ENCODE results near the gene NPSR1. TPM values are rescaled to one million over a fixed set of nuclear protein-coding genes. Genes with fewer than 3 reads are reported as not detected.
A peak's percentile ranks its signal among the peaks of the same experiment; 100 is the strongest.
"Not testable (repeated sequence)": the region's sequence is repeated elsewhere in the genome, so short reads cannot be mapped to it uniquely, and the experiment has no call there.

NPSR1 gene
- total and polyA plus RNA-seq, 8 donors: not detected

DNA sequence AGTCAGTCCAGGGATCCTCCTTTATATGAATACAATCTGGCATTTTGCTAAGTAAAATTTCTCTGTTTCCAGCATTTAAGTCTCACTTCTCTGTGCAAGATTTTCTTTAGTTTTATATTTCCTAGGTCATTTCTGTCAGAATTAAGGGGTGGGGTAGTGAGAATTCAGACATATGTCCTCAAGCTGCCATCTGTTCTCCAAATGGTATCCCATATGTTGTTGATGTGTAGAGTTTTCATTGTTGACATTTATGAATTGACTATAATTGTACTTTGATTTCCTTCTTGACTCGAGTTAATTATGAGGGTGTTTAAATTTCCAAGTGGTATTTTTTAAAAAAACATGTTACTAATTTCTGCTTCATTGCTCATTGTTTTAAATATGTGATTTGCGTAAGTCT lies 148.8 kb downstream of the NPSR1 start:
- no peak for FAIRE-seq
- H3K27me3 ChIP-seq: no peaks in the 10 kb centered on the region
- 58 to 61% methylated on average over 2 of the region's 2 CpGs for WGBS, 2 donors
- H3K27ac ChIP-seq: no peak overlapping the region
- H3K9me3 ChIP-seq: no peaks in the 10 kb centered on the region
- intact Hi-C loops (cut with DNase I): no loop called here
- no peaks in the 10 kb centered on the region for H3K4me1 ChIP-seq
- DNase-seq: no peak
- ATAC-seq: no peak
- H3K36me3 ChIP-seq: no peaks in the 10 kb centered on the region
- H3K4me3 ChIP-seq: no peak overlapping the region
- TF ChIP-seq, protein P1, sequence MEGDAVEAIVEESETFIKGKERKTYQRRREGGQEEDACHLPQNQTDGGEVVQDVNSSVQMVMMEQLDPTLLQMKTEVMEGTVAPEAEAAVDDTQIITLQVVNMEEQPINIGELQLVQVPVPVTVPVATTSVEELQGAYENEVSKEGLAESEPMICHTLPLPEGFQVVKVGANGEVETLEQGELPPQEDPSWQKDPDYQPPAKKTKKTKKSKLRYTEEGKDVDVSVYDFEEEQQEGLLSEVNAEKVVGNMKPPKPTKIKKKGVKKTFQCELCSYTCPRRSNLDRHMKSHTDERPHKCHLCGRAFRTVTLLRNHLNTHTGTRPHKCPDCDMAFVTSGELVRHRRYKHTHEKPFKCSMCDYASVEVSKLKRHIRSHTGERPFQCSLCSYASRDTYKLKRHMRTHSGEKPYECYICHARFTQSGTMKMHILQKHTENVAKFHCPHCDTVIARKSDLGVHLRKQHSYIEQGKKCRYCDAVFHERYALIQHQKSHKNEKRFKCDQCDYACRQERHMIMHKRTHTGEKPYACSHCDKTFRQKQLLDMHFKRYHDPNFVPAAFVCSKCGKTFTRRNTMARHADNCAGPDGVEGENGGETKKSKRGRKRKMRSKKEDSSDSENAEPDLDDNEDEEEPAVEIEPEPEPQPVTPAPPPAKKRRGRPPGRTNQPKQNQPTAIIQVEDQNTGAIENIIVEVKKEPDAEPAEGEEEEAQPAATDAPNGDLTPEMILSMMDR (IDR thresholded peaks at IDR 0.05): no peak

DNA sequence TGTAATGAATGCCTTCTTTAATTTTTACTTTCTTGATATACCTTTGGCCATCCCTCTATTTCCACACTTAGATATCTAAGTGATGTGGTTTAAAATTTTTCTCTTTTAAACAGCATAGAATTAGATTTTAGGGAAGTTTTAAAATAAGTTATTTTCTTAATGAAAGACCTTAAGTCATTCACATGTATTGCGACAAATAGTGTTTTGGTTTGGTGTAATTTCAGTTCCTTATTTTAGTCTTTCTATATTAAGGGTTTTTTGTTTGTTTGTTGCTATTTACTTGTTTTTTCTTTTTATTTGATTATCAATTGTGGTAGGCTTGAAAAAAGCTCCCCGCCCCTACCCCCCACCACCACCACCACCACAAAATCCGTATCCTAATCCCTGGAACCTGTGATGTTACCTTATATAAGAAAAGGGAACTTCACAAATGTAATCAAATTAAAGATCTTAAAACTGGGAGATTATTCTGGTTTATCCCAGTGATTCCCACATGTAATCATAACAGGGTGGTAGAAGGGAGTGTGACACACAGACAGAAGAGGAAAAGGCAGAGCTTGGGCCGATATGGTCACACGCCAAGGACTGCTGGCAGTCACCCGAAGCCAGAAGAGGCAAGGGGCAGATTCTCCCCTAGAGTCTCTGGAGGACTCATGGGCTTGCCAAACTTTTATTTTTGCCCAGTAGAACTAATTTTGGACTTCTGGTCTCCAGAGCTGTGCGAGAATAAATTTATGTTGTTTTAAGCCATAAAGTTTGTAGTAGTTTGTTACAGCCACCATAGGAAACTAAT lies 149.7 kb downstream of the NPSR1 start:
- intact Hi-C loops (cut with DNase I): no loop called here
- ATAC-seq: no peak

DNA sequence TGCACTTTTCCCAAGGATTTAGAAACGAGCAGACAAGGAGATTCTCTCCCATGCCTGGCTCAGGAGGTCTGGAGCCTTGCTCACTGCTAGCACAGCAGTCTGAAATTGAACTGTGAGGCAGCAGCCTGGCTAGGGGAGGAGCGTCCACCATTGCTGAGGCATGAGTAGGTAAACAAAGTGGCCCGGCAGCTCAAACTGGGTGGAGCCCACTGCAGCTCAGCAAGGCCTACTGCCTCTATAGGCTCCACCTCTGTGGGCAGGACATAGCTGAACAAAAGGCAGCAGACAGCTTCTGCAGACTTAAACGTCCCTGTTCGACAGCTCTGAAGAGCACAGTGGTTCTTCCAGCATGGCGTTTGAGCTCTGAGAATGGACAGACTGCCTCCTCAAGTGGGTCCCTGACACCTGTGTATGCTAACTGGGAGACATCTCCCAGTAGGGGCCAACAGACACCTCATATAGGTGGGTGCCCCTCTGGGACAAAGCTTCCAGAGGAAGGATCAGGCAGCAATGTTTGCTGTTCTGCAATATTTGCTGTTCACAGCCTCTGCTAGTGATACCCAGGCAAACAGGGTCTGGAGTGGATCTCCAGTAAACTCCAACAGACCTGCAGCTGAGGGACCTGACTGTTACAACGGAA lies 156.3 kb downstream of the NPSR1 start:
- FAIRE-seq; H3K27ac ChIP-seq; ATAC-seq; H3K36me3 ChIP-seq; H3K9me3 ChIP-seq; H3K4me3 ChIP-seq; DNase-seq; H3K27me3 ChIP-seq; intact Hi-C loops (cut with DNase I); H3K4me1 ChIP-seq: not testable (repeated sequence)
- 49 to 59% methylated on average over 7 of the region's 7 CpGs for WGBS, 2 donors

More for the DNA sequence above, 149.7 kb downstream of the NPSR1 start:
- Histone ChIP-seq H3K4me1 (no peaks in the 10 kb centered on the region), H3K27me3 (no peaks in the 10 kb centered on the region), H3K9me3 (no peaks in the 10 kb centered on the region), H3K27ac (no peak overlapping the region), H3K36me3 (no peaks in the 10 kb centered on the region), H3K4me3 (no peak overlapping the region)
- TF ChIP-seq, protein P1 (IDR thresholded peaks at IDR 0.05): no peak
- DNase-seq: no peak
- FAIRE-seq: no peak
- WGBS, 2 donors: 69 to 81% methylated on average over 7 of the region's 7 CpGs

DNA sequence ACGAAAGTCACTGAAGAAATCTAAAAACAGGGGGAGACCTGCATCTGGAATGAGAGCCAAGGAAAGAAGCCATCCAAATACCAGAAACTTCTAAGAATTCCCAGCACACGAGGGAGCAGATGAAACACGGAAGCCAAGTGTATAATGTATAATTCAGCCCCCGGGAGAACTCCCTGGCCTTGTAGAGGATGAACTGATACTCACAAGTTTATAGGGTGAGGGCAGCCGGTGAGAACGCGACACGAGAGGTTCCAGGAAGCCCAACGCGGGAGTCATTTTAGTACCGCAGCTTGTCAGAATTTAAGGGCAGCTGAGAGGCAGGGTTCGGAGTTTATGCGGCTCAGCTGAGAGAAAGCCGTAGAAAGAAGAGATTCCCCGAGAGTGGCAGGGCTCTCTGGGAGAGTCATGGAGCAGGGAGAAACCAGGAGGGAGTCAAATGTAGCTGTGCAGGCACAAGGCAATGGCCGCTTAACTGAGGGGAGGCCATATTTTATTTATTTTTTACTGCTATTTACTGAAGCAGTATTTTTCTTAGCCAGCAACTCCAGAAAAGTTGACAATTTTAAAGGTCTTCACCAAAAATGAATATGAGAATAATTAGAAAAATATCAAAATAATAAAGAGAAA lies 164.0 kb downstream of the NPSR1 start:
- TF ChIP-seq, protein P1 (IDR thresholded peaks at IDR 0.05): no peak
- no peak overlapping the region for H3K27ac ChIP-seq
- H3K4me3 ChIP-seq: no peak overlapping the region
- 73 to 79% methylated on average over 16 of the region's 16 CpGs for WGBS, 2 donors
- no peak for DNase-seq
- no peak for ATAC-seq
- H3K27me3 ChIP-seq: no peaks in the 10 kb centered on the region
- FAIRE-seq: no peak
- H3K36me3 ChIP-seq: no peaks in the 10 kb centered on the region
- intact Hi-C loops (cut with DNase I): no loop called here
- H3K9me3 ChIP-seq: no peaks in the 10 kb centered on the region
- no peaks in the 10 kb centered on the region for H3K4me1 ChIP-seq

DNA sequence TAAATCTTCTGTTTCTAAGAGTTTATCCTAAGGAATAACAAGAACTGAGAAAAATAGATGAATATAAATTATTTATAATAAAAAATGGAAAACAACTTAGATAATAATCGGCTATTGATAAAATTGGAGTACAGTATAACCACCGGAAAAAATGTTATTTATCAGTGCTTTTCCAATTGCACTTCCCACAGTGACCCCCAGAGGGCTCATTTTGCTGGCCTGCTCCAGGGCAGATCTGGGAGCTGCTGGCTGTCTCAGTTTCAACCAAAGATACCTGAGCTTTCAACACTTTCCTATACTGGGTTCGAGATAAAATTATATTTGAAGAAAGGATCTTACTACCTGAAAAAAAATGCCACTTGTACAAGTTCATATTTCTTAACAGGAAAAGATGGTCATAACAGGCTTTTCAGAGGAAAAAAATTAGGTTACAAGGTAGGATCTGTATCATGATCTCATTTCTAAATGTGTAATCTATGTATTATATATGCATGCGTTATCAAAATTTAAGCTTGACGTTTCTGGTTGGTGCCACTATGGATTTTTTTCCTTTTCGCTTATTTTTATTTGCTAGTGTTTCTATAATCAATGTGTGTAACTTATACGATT lies 165.7 kb downstream of the NPSR1 start:
- Histone ChIP-seq H3K36me3 (no peaks in the 10 kb centered on the region), H3K9me3 (no peaks in the 10 kb centered on the region), H3K27me3 (no peaks in the 10 kb centered on the region), H3K4me1 (no peaks in the 10 kb centered on the region), H3K27ac (no peak overlapping the region), H3K4me3 (no peak overlapping the region)
- DNase-seq: peak in 5 of 6 donors; percentile 21 to 73 (median 55)
- TF ChIP-seq, protein P1 (IDR thresholded peaks at IDR 0.05): peak; percentile 45 to 81 (median 74)
- WGBS, 2 donors: 35 to 41% methylated on average over 7 of the region's 7 CpGs
- intact Hi-C loops (cut with DNase I): no loop called here
- ATAC-seq: peak; percentile 66 to 88 (median 82)
- FAIRE-seq: peak; percentile 92
